ENCODE data around the gene CD276.
"Not testable (repeated sequence)": the region's sequence is repeated elsewhere in the genome, so short reads cannot be mapped to it uniquely, and the experiment has no call there.

The CD276 gene

DNA sequence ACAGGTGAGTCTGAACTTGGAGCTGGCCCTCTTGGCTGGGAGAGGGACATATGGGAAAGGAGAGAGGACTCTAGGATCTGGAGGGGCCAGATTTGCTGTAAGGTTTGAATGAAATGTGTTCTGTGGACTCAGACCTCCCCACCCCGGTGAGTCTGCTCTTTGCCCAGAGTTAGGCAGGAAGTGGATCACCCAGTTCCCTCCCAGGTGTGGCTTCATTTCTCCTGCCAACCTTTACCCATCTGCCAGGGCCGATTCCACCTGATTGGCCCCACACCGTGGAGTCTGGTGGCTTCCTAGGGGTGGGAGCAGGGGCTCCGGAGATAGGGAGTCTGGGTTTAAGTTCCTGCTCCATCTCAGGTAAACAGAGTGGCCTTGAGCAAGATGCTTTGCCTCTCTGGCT lies 25.5 kb downstream of the CD276 start:
- no peak for DNase-seq (ENCODE audit: low spot score)

DNA sequence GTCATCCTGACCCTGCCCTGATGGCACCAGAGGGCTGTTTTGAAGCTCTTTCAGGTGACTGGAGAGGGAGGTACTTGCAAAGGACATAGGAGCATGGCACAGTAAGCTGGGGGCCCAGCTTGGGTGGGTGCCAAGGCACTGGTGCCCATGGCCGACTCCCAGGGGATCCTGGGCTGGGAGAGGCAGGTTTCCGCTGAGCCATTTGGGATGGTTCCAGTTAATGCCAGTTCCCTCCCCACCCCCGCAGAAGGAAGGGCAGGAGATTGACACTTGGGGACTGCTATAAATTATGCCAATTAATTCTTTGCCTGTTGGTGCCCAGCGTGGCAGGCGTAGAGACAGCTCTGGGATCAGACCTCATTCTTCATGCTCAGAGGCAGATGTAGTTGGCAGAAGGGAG lies 26.1 kb downstream of the CD276 start:
- no peak for DNase-seq (ENCODE audit: low spot score)

DNA sequence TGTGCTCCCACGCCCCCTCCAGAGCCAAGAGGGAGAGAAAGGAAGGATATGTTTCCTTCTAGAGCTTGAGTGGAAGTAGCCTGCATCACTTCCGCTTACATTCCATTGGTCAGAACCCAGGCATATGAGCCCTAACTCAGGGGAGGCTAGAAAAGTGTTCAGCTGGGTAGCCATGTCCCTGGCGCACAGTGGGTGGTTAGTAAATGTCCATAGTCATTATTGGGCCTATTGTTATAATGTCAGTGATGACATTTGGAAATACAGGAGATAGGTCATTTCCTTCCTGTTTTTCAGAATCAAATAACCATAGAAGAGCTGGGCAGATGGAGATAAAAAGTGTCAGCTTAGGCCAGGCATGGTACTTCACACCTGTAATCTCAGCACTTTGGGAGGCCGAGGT lies 27.3 kb downstream of the CD276 start:
- no peak for DNase-seq (ENCODE audit: low spot score)

DNA sequence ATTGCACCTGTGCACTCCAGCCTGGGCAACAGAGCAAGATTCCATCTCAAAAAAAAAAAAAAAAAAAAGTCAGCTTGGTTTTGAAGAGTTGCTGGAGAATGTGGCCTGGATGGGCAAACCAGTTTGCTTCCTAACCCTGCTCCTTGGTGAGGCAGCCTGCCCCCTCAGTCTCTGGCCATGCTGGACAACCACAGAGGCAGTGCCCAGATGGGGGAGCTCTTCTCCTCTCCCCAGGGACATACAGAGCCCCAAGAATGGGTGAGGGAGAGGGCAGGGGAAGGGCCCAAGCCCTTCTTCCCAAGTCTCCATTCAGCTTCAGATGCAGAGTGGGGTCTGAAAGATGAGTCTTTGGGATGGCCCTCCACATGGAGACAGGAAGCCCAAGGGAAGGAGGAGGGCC lies 27.9 kb downstream of the CD276 start:
- DNase-seq (ENCODE audit: low spot score) = no peak

DNA sequence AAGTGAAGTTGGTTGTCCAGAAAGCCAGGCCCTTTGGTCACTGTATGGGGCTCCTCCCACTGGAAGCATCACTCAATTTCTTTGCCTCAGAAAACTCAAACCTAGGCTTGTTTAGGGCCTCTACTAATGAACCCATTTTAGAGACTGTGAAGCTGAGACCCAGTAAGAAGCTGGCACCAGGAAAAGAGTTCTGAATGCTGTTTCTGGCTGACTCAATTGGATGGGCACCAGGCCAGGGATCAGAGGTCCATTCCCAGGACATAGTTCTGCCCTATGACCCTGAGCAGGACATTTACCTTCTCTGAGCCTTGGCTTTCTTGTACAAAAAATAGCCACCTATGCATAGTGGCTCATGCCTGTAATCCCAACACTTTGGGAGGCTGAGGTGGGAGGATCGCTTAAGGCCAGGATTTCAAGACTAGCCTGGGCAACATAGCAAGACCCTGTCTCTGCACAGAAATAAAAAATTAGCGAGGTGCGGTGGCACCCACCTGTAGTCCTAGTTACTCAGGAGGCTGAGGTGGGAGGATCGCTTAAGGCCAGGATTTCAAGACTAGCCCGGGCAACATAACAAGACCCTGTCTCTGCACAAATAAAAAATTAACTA lies 30.6 kb downstream of the CD276 start:
- no peak for DNase-seq (ENCODE audit: low spot score)

DNA sequence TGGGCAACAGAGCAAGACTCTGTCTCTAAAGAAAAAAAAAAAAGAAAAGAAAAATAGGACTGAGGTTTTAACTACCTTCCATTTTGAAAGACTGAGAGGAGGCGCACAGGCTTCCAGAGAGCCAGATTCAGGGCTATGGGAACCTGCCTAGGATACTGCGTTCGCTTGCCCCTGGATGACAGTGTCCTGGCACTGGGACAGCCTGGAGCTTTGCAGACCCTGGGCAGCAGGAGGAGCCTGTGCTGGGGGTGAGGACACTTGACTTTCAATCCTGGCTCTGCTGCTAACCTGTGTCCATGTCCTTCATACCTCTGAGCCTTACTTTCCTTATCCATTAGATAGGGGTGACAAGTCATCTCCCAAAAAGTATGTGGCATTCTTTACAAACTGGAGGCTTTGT lies 31.2 kb downstream of the CD276 start:
- DNase-seq (ENCODE audit: low spot score) = no peak

DNA sequence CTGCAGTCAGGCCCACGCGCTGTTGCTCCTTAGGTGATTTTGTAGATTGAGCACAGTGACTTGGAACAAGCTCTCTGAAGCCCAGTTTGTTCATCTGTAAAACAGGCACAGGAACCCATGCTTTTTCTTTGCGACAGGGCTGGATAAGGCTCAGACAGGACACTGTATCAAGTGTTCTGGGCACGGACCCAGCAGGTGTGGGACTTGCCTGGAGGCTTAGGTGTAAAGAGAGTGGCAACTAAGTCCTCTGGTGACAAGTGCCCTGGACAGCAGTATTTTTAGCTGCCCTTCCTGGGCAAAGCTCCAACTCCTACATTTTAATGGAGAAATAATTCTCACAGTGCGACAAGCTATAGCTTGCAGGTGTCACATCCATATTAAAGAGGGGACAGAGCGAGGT lies 32.2 kb downstream of the CD276 start:
- DNase-seq (ENCODE audit: low spot score) = no peak

DNA sequence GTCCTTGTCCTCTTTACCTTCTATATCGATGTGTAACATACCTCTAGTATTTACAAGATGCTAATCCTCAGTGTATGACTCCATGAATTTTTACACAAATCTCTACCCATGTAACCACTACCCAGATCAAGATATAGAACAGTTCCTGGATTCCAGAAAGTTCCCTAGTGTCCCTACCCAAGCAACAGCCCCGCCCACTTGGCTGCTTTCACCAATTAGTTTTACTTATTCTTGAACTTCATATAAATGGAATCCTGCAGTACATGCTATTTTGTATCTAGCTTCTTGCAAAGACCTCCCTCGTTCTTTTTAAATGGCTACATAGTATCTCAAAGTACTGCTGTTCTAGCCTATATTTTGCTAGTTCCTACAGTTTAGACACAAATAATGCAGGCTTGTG lies 33.0 kb downstream of the CD276 start:
- DNase-seq (ENCODE audit: low spot score) = no peak

DNA sequence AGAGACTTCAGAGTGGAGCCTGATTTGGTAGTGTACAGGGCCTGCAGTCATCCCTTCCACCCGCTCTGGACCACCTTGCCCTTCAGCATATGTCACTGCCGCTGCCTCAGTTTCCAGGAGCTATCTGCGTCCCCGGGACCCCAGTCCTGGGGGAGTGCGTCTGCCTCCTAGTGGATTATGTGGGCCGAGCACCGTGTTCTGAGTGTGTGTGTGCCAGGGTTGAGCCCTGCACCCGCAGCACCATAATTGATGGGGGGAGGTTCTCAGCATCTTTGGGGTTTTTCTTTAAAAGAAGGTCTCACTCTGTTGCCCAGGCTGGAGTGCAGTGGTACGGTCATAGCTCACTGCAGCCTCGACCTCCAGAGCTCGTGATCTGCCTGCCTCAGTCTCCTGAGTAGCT lies 33.6 kb downstream of the CD276 start:
- no peak for DNase-seq (ENCODE audit: low spot score)

DNA sequence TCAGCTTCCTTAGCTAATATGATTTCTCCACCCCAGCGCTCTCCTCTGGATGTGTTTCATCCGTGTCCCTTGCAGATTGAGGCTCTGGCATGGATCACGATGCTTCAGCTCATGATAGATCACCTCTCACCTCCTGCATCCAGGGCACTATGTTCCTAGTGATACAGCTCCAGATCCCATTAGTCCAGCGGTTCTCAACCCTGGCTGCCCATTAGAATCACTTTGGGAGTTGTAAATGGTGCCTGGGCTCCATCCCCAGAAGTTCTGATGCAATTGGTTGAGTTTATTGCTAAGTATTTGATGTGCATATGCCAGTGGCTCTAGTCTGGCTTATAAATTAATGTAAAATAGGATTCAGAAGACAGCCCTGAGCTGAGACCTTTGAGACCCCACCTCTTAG lies 34.5 kb downstream of the CD276 start:
- DNase-seq (ENCODE audit: low spot score) = no peak

DNA sequence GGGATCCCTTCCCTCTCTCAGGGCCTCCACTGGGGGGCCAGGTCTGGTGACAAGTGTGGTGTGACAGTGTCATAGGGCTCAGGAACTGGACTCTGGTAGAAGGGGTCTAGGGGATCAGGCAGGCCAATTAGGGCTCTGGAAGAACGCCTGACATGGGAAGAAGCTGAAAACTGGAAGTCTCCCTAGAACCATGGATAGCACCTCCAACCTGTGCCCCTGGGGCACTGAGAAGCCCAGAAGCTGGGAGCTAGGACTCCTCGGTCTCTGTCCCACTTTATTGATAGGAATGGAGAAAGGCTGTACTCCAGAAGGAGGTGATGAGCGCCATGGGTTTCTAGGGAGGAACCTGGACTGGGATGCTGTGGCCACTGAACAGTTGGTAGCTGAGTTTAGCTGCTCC lies 38.2 kb downstream of the CD276 start:
- DNase-seq (ENCODE audit: low spot score) = no peak

DNA sequence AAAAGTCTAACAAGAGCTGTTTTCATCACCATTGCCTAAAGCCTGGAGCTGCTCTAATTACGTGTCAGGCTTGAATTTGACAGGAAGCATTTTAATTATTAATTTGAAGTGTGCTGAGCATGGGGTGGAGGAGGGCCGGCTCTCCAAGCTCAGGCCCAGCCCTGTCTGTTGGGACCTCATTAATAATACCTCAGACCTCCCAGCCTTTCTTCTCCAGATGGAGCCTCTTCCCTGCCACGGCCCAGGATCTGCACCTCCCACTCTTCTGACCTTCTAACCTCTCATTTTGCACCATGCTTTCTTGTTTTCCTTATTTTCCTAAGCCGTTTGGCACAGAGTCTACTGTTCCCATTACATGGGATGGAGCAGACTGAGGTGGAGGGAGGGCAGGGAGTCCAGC lies 39.0 kb downstream of the CD276 start:
- DNase-seq (ENCODE audit: low spot score) = no peak

DNA sequence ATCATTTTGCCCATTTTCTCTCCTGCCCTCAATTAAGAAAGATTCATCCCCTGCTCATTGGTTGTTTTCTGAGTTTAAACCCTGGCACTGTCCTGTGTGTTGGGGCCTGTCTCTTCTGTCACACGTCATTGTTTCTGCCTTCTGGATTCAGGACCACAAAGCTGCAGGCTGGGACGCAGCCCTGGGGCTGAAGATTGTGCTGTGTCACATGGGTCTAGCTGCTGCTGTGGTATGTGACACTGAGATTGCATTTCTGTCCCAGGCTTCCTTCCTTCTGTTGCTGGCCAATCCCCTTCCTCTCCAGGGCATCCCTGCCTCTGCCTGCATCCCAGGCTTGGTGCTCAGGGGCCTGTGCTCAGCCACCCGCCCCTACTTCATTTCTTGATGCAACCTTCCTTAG lies 40.0 kb downstream of the CD276 start:
- DNase-seq (ENCODE audit: low spot score) = no peak

DNA sequence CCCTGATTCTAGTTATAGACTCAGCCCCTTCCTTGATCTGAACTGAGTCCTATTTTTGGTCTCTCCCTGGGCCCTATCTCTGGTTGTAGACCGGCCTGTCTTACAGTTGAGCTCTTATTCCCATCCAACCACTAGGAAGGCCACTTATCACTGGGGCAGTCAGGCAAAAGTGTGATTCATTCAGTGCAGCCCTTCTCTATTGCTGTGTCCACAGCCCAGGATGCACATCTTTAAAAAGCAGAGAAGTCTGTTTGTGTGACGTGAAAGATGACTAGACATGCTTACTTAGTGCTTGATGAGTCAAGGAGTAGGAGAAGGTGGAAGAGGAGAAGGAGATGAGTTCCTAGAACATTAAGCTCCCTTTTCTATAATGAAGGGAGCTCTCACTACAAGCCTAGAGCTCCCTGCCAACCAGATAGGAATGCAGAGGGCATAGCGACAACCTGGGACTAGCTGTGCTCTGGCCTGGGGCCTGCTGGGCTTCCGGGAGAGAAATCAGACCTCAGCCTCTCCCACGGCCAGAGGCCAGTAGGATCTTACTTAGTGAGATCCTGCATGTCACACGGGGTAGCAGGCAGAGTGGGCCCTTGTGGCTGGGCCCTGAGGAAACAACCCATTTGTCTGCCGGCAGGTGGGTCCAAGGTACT lies 43.3 kb downstream of the CD276 start:
- DNase-seq (ENCODE audit: low spot score) = no peak

DNA sequence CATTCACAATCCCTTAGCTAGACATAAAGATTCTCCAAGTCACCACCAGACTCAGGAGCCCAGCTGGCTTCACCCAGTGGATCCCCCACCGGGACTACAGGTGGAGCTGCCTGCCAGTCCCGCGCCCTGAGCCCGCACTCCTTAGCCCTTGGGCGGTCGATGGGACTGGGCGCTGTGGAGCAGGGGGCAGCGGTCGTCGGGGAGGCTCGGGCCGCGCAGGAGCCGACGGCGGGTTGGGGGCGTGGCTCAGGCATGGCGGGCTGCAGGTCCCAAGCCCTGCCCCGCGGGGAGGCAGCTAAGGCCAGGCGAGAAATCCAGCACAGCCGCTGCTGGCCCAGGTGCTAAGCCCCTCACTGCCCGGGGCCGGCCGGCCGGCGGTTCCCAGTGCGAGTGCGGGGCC lies 47.9 kb downstream of the CD276 start:
- DNase-seq (ENCODE audit: low spot score) = not testable (repeated sequence)

DNA sequence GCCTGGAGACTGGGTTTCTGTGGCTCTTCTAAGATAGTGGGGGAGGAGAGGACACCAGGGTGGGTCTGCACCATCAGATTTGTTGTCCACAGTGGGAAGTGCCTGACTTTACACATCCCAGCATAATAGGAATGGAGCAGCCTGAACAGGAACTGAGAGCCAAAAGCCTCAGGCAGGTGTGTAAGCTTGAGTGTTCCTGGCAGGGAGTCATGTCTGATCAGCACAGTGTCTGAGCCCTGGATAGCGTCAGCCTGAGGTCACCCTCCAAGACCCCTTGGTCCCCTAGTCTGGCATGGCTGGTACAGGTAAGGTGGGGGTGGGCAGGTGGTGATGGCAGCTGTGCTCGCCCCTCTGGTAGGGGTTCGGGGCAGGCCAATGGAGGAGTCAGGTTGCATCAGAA lies 48.7 kb downstream of the CD276 start:
- DNase-seq (ENCODE audit: low spot score) = no peak

DNA sequence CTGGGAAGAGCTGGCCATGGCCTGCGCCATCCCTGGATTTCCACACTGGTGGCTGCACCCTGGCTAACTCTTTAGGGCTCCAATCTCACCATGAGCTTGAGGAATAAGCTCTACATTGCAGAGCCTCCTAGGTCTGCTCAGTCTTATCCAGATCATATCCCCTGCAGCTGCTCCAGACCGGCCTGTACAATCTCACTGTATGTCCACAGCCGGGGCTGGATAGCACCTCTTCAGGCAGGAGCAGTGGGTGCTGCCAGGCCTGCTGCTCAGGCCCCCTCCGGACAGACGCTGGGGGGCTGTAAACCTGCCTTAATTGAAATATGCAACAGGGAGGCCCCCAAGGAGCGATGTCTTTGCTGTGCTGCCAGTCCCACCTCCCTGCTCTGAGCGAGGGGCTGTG lies 53.4 kb downstream of the CD276 start:
- DNase-seq (ENCODE audit: low spot score) = no peak

DNA sequence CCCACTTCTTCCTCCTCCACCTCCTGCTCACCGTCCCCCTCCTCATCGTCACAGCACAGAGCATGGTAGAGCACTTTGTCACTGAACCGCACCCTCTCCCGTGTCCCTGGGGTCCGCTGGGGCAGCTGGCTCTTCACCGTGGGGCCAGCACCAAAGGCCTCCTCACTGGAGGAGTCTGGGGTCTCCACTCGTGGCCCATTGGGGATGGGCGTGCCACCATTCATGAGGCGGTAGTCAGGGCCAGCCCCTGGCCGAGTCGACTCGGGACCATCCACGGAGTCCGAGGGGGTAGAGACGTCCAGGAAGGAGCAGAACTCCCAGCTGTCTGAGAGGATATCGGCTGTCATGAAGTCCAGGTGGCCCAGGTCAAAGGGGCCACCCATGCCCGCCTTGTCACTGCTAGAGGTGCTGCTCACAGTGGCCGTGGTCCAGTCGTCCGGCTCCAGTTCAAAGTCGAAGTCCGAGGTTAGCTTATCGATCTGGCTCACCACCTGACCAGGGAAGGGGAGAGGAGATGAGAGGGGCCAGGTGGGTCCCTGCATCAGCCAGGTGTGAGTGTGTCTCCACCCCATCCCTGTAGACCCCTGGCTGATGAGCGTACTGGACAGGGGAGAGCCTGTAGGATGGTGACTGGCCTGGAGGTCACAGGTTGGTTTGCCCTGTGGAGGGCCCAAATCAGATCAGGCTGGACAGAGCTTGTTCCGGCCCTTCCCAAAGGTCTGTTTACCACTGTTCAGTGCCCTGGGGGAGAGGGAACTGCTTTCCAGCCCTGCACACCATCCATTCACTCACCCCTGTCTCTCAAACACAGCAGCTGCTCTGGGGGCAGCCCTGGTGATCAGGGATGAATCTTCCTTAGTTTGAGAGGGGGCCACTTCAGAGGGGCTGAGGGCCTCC lies 56.2 kb downstream of the CD276 start:
- no peak for DNase-seq (ENCODE audit: low spot score)

DNA sequence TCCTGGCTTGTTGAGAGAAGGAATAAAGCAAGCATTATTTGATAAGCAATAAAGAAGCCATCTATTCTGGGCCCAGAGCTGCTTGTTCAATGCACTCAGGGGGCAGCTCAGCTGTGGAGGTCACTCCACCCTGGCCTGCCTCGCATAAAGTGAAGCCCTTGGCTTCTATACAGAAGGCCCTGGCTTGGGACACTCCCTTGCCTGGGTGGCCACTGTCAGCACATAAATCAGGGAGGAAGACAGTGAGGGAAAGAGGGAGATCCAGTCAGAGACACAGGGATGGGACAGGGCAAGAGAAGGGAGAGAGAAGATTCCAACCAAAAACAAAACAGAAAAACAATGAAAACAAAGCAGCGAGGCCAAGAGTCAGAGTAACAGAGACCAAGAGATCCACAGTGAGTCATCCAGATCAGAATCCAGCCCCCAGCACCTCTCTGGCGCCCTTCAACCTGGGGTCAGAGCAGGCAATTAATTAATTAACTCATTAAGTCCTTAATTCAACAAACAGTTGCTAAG lies 57.2 kb downstream of the CD276 start:
- no peak for DNase-seq (ENCODE audit: low spot score)

DNA sequence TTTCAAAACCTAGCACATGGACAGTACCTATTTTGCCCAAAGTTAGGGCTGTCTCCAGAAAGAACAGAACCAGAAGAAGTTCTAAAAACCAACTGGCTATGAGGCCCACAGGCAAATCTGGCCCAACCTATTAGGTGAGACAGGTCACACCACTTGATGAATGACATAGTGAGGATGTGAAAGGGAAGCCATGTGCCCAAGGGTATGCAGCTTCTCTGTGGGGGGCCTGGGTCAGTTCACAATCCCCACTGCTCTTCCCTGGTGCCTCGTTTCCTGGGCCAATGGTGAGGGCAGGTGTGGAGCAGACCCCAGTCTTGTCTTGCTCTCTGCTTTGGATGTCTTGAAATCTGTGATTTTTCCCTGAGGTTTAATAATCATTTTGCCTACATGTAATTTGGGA lies 60.1 kb downstream of the CD276 start:
- no peak for DNase-seq (ENCODE audit: low spot score)

DNA sequence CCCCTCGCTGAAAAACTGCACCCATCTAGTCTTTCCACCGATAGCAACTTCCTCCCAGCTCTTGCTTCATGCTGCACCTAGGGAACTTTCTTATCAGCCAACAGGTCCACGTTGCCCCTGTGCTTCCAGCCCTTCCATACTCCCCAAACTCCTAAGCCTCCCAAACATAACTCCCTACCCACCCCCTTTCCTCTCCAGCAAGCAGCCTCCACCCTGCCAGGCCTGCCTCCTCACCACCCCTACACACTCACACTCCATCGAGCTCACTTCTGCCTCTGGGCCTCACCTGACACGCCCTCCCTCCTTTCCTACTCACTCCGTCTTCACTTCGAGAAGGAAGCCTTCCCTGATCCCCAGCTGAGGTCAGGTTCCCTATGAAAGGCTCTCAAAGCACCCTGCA lies 60.9 kb downstream of the CD276 start:
- no peak for DNase-seq (ENCODE audit: low spot score)

DNA sequence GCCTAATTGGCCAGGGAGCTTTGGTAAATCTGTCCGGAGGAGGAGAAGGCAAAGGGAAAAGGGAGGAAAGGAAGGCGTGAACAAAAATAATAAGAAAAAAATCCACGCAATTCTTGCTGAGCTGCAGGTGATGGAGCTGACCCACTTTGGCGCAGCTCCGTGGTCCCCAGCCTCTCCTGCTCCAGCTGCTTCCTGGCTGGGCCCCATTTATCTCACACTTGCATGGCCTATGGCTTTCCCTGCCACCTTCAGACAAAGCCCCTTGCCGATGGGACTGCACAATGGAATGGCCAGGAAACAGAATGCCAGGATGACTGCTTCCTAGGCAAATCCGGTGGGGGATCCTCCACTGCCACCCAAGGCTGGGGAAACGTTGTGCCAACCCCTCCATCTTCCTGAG lies 62.1 kb downstream of the CD276 start:
- DNase-seq (ENCODE audit: low spot score) = no peak

DNA sequence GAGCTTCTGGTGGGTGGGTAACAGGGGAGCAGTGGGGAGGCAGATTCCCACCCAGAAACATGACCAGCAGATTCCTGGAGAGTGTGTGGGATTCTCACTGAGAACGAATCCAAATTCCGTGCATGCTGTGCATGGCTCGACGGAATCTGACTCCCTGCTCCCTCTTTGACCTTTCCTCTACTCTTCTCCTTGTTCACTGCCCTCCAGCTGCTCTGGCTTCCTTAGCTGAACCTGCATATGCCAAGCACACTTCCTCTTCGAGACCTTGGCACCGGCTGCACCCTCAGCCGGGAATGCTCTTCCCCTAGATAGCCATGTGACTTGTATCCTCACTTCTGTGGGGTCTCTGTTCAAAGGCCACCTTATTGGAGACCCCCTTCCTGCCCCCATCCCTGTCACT lies 62.7 kb downstream of the CD276 start:
- DNase-seq (ENCODE audit: low spot score) = no peak

All from LoVo (cell line).